ENCODE data around the gene BRD2. TPM values are rescaled to one million over a fixed set of nuclear protein-coding genes. Genes with fewer than 3 reads are reported as not detected.
A peak's percentile ranks its signal among the peaks of the same experiment; 100 is the strongest.

Gene BRD2
- total RNA-seq, 1 donor: 146 TPM

GRCh38 chr6:32943864-32944649 is 24.3 kb upstream of the BRD2 start:
- H3K4me3 ChIP-seq (ENCODE audit: low read depth, low read length): no peak overlapping the region
- TF ChIP-seq, protein P1, sequence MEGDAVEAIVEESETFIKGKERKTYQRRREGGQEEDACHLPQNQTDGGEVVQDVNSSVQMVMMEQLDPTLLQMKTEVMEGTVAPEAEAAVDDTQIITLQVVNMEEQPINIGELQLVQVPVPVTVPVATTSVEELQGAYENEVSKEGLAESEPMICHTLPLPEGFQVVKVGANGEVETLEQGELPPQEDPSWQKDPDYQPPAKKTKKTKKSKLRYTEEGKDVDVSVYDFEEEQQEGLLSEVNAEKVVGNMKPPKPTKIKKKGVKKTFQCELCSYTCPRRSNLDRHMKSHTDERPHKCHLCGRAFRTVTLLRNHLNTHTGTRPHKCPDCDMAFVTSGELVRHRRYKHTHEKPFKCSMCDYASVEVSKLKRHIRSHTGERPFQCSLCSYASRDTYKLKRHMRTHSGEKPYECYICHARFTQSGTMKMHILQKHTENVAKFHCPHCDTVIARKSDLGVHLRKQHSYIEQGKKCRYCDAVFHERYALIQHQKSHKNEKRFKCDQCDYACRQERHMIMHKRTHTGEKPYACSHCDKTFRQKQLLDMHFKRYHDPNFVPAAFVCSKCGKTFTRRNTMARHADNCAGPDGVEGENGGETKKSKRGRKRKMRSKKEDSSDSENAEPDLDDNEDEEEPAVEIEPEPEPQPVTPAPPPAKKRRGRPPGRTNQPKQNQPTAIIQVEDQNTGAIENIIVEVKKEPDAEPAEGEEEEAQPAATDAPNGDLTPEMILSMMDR (IDR thresholded peaks at IDR 0.05; ENCODE audit: insufficient read depth, low read depth, low read length): no peak
- DNase-seq (ENCODE audit: low read depth): no peak

GRCh38 chr6:32945108-32945760 is 23.2 kb upstream of the BRD2 start:
- TF ChIP-seq, protein P1 (IDR thresholded peaks at IDR 0.05; ENCODE audit: insufficient read depth, low read depth, low read length): no peak
- no peak overlapping the region for H3K4me3 ChIP-seq (ENCODE audit: low read depth, low read length)
- DNase-seq (ENCODE audit: low read depth): peak; percentile 51

DNA sequence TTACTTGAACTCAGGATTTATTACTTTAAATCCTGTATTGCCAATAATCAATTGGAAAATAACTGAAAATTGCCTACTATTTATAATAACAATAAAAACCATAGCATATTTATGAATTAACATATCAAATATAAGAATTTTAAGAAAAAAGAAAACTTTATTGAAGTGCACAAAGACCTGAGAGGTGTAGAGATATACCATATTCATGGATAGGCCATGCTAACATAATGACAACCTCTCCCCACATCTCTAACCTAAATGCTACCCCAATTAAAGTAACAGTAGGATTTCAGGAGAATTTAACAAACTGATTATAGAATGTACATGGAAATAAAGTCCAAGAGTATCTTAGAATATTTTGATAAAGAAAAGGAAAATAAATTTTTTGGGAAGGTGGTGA is 22.4 kb upstream of the BRD2 start:
- TF ChIP-seq, protein P1 (IDR thresholded peaks at IDR 0.05; ENCODE audit: insufficient read depth, low read depth, low read length): no peak
- H3K4me3 ChIP-seq (ENCODE audit: low read depth, low read length): no peak overlapping the region
- no peak for DNase-seq (ENCODE audit: low read depth)

GRCh38 chr6:32946893-32947292 is 21.5 kb upstream of the BRD2 start:
- no peak for DNase-seq (ENCODE audit: low read depth)
- TF ChIP-seq, protein P1 (IDR thresholded peaks at IDR 0.05; ENCODE audit: insufficient read depth, low read depth, low read length): no peak
- H3K4me3 ChIP-seq (ENCODE audit: low read depth, low read length): no peak overlapping the region

DNA sequence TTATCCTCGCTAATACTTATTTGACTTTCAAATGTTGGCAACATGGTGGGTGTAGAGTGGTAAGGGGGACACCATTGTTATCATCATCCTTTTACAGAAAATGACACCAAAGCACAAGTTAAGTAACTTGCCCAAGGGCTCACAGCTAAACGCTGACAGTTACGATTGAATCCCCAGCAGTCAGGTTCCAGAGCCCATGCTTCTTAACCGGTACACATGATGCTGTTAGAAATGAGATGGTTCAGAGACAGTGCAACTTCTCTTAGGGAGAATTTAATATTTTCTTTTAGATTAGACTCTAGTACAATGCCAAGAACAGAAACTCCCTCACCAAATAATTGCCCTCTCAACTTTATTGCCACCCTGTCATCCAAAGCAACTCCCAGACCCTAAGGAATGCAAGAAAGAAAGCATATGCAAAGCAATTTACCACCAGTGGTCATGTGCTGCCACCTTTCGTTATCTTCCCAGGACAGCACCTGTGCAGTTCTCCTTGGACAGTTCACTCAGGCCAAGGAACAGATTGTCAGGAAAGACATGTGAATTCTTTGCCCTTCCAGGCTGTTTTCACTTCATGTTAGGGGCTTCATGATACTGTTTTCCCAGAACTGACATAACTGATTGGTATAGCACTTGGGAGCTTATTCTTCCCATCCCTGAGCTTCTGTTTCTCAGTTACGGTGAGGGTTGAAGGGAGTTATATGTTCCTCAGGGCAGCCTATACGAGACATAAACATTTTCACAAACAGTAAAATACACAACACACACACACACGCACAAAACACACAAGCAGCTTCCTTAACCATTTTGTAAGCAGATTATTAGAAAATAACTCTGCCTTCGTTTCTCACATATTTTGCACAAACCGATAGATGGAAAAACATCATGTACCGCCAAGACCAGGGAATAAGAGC is 20.6 kb upstream of the BRD2 start:
- TF ChIP-seq, protein P1 (IDR thresholded peaks at IDR 0.05; ENCODE audit: insufficient read depth, low read depth, low read length): peak; percentile 42
- peak; percentile 36 for DNase-seq (ENCODE audit: low read depth)
- no peak overlapping the region for H3K4me3 ChIP-seq (ENCODE audit: low read depth, low read length)

DNA sequence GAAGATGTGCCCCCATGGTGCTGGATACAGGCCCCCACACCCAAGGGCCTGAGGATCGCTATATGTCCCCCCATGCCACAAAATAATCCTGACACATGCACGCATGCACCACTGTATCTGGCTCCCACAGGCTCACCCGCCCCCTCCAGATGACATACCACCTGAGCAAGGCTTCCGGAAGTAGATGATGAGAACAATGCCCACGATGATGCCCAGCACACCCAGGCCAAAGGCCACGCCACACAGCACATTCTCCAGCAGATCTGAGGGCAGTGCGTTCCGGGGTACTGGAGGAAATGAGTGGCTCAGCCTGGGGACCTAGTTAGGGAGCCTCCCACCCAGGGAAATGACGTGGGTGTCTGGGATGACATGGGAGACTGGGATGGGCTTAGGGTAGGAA is 19.3 kb upstream of the BRD2 start:
- no peak overlapping the region for H3K4me3 ChIP-seq (ENCODE audit: low read depth, low read length)
- no peak for DNase-seq (ENCODE audit: low read depth)
- TF ChIP-seq, protein P1 (IDR thresholded peaks at IDR 0.05; ENCODE audit: insufficient read depth, low read depth, low read length): no peak

Data from fibroblast of villous mesenchyme (primary cell).